ENCODE results near the gene PRDM11.
A peak's percentile ranks its signal among the peaks of the same experiment; 100 is the strongest.
"Not testable (repeated sequence)": the region's sequence is repeated elsewhere in the genome, so short reads cannot be mapped to it uniquely, and the experiment has no call there.

Gene PRDM11

DNA sequence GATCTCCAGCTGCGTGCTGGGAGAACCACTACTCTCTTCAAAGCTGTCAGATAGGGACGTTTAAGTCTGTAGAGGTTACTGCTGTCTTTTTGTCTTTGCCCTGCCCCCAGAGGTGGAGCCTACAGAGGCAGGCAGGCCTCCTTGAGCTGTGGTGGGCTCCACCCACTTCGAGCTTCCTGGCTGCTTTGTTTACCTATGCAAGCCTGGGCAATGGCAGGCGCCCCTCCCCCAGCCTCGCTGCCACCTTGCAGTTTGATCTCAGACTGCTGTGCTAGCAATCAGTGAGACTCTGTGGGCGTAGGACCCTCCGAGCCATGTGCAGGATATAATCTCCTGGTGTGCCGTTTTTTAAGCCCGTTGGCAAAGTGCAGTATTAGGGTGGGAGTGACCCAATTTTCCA, 18.6 kb upstream of the PRDM11 start:
- H3K79me1 ChIP-seq (replicated peaks; ENCODE audit: low read length, poor library complexity, severe bottlenecking); H3K14ac ChIP-seq (ENCODE audit: low read length in 2 of 2); H3K4me1 ChIP-seq (ENCODE audit: control insufficient read depth, insufficient read depth, low read depth, low read length); H2AK5ac ChIP-seq (ENCODE audit: low read length, severe bottlenecking); DNase-seq; H2AFZ ChIP-seq (ENCODE audit: low read depth, low read length); H2BK120ac ChIP-seq (ENCODE audit: low read depth, low read length); H3K9ac ChIP-seq (ENCODE audit: low read length); H3K23ac ChIP-seq (ENCODE audit: low read length in 2 of 2); H4K91ac ChIP-seq (ENCODE audit: low read length); H4K8ac ChIP-seq (ENCODE audit: low read length); H2BK15ac ChIP-seq (ENCODE audit: low read depth, poor library complexity, severe bottlenecking); H2BK5ac ChIP-seq (ENCODE audit: low read depth, low read length, poor library complexity, severe bottlenecking); H3K4me3 ChIP-seq (ENCODE audit: insufficient read depth in 1 of 2, low read depth in 1 of 2, low read length in 2 of 2); H3K18ac ChIP-seq (ENCODE audit: low read depth in 1 of 2, low read length in 2 of 2); H3K27ac ChIP-seq (ENCODE audit: low read length, poor library complexity, severe bottlenecking); H3K36me3 ChIP-seq (ENCODE audit: control insufficient read depth in 1 of 2, insufficient read depth in 2 of 2, low read depth in 1 of 2, low read length in 2 of 2); H3K4me2 ChIP-seq (ENCODE audit: low read length, poor library complexity, severe bottlenecking); H3K4ac ChIP-seq (ENCODE audit: low read depth in 1 of 2, low read length in 2 of 2); H2BK12ac ChIP-seq (ENCODE audit: low read length in 2 of 2): not testable (repeated sequence)
- Histone ChIP-seq H3K27me3 (ENCODE audit: control insufficient read depth in 1 of 2, insufficient read depth in 1 of 2, low read length in 2 of 2) (peaks cover 8 to 28% of the 10 kb centered on the region in 2 experiments), H3K9me3 (ENCODE audit: control insufficient read depth, low read length) (peaks cover 12% of the 10 kb centered on the region)
- WGBS: 88% methylated on average over 8 of the region's 9 CpGs

DNA sequence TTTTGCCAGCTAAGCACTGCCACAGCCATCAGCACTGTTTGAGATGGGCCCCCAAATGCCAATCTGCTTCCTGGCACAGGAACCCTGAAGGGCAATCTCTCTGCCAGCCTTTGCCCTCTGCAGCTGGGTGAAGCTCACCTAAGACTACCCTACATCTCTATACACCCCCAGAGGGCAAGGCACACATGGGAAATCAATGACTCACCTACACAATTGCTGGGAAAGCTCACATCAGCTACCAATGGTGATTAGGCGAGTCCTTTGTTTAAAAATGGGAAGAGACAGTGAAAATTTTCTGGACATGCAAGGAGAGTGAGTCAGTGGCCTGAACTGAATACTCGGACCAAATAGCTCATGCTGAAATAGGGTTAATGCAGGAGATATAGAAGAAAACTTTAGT, 12.6 kb upstream of the PRDM11 start:
- no peak overlapping the region for H3K18ac ChIP-seq (ENCODE audit: low read depth in 1 of 2, low read length in 2 of 2)
- H3K27me3 ChIP-seq (ENCODE audit: control insufficient read depth in 1 of 2, insufficient read depth in 1 of 2, low read length in 2 of 2): peaks cover 31 to 76% of the 10 kb centered on the region in 2 experiments
- 59% methylated on average over 2 of the region's 2 CpGs for WGBS
- no peaks in the 10 kb centered on the region for H3K4me1 ChIP-seq (ENCODE audit: control insufficient read depth, insufficient read depth, low read depth, low read length)
- no peak overlapping the region for H2AK5ac ChIP-seq (ENCODE audit: low read length, severe bottlenecking)
- H2BK12ac ChIP-seq (ENCODE audit: low read length in 2 of 2): no peak overlapping the region
- no peak overlapping the region for H3K4me3 ChIP-seq (ENCODE audit: insufficient read depth in 1 of 2, low read depth in 1 of 2, low read length in 2 of 2)
- H3K36me3 ChIP-seq (ENCODE audit: control insufficient read depth in 1 of 2, insufficient read depth in 2 of 2, low read depth in 1 of 2, low read length in 2 of 2): no peaks in the 10 kb centered on the region
- H3K23ac ChIP-seq (ENCODE audit: low read length in 2 of 2): no peak overlapping the region
- H2BK120ac ChIP-seq (ENCODE audit: low read depth, low read length): no peak overlapping the region
- no peaks in the 10 kb centered on the region for H3K79me1 ChIP-seq (replicated peaks; ENCODE audit: low read length, poor library complexity, severe bottlenecking)
- no peak overlapping the region for H3K4ac ChIP-seq (ENCODE audit: low read depth in 1 of 2, low read length in 2 of 2)
- no peak overlapping the region for H3K4me2 ChIP-seq (ENCODE audit: low read length, poor library complexity, severe bottlenecking)
- H2AFZ ChIP-seq (ENCODE audit: low read depth, low read length): peak overlapping the region; percentile 11
- H3K14ac ChIP-seq (ENCODE audit: low read length in 2 of 2): no peak overlapping the region
- no peak overlapping the region for H4K91ac ChIP-seq (ENCODE audit: low read length)
- no peak overlapping the region for H2BK15ac ChIP-seq (ENCODE audit: low read depth, poor library complexity, severe bottlenecking)
- H3K9me3 ChIP-seq (ENCODE audit: control insufficient read depth, low read length): peaks cover 12% of the 10 kb centered on the region
- no peak overlapping the region for H3K27ac ChIP-seq (ENCODE audit: low read length, poor library complexity, severe bottlenecking)
- H4K8ac ChIP-seq (ENCODE audit: low read length): no peak overlapping the region
- no peak for DNase-seq
- H2BK5ac ChIP-seq (ENCODE audit: low read depth, low read length, poor library complexity, severe bottlenecking): no peak overlapping the region
- H3K9ac ChIP-seq (ENCODE audit: low read length): no peak overlapping the region

GRCh38 chr11:45141171-45141570, 5.3 kb upstream of the PRDM11 start:
- no peak for DNase-seq
- H3K4me3 ChIP-seq (ENCODE audit: insufficient read depth in 1 of 2, low read depth in 1 of 2, low read length in 2 of 2): no peak overlapping the region
- H2AFZ ChIP-seq (ENCODE audit: low read depth, low read length): no peak overlapping the region
- peaks cover 9% of the 10 kb centered on the region for H3K4me1 ChIP-seq (ENCODE audit: control insufficient read depth, insufficient read depth, low read depth, low read length)
- H3K4me2 ChIP-seq (ENCODE audit: low read length, poor library complexity, severe bottlenecking): no peak overlapping the region
- H2BK120ac ChIP-seq (ENCODE audit: low read depth, low read length): no peak overlapping the region
- H2AK5ac ChIP-seq (ENCODE audit: low read length, severe bottlenecking): no peak overlapping the region
- no peak overlapping the region for H4K91ac ChIP-seq (ENCODE audit: low read length)
- no peak overlapping the region for H3K23ac ChIP-seq (ENCODE audit: low read length in 2 of 2)
- H3K4ac ChIP-seq (ENCODE audit: low read depth in 1 of 2, low read length in 2 of 2): no peak overlapping the region
- H2BK5ac ChIP-seq (ENCODE audit: low read depth, low read length, poor library complexity, severe bottlenecking): no peak overlapping the region
- H3K79me1 ChIP-seq (replicated peaks; ENCODE audit: low read length, poor library complexity, severe bottlenecking): no peaks in the 10 kb centered on the region
- H3K36me3 ChIP-seq (ENCODE audit: control insufficient read depth in 1 of 2, insufficient read depth in 2 of 2, low read depth in 1 of 2, low read length in 2 of 2): no peaks in the 10 kb centered on the region
- no peak overlapping the region for H3K9ac ChIP-seq (ENCODE audit: low read length)
- no peak overlapping the region for H4K8ac ChIP-seq (ENCODE audit: low read length)
- 42% methylated on average over 1 of the region's 1 CpG for WGBS
- no peak overlapping the region for H3K27ac ChIP-seq (ENCODE audit: low read length, poor library complexity, severe bottlenecking)
- no peak overlapping the region for H2BK12ac ChIP-seq (ENCODE audit: low read length in 2 of 2)
- H3K9me3 ChIP-seq (ENCODE audit: control insufficient read depth, low read length): no peaks in the 10 kb centered on the region
- H3K27me3 ChIP-seq (ENCODE audit: control insufficient read depth in 1 of 2, insufficient read depth in 1 of 2, low read length in 2 of 2): peaks cover 51 to 67% of the 10 kb centered on the region in 2 experiments
- H3K18ac ChIP-seq (ENCODE audit: low read depth in 1 of 2, low read length in 2 of 2): no peak overlapping the region
- no peak overlapping the region for H2BK15ac ChIP-seq (ENCODE audit: low read depth, poor library complexity, severe bottlenecking)
- no peak overlapping the region for H3K14ac ChIP-seq (ENCODE audit: low read length in 2 of 2)

- H2BK5ac ChIP-seq (ENCODE audit: low read depth, low read length, poor library complexity, severe bottlenecking): no peak overlapping the region
Observed at GRCh38 chr11:45141631-45142030, 4.8 kb upstream of the PRDM11 start.

More at GRCh38 chr11:45141631-45142030, 4.8 kb upstream of the PRDM11 start:
- no peaks in the 10 kb centered on the region for H3K79me1 ChIP-seq (replicated peaks; ENCODE audit: low read length, poor library complexity, severe bottlenecking)
- no peak overlapping the region for H3K4me3 ChIP-seq (ENCODE audit: insufficient read depth in 1 of 2, low read depth in 1 of 2, low read length in 2 of 2)
- H2BK15ac ChIP-seq (ENCODE audit: low read depth, poor library complexity, severe bottlenecking): no peak overlapping the region
- no peak overlapping the region for H2BK120ac ChIP-seq (ENCODE audit: low read depth, low read length)
- no peak overlapping the region for H3K18ac ChIP-seq (ENCODE audit: low read depth in 1 of 2, low read length in 2 of 2)
- H2AK5ac ChIP-seq (ENCODE audit: low read length, severe bottlenecking): no peak overlapping the region
- no peak overlapping the region for H4K91ac ChIP-seq (ENCODE audit: low read length)
- no peaks in the 10 kb centered on the region for H3K9me3 ChIP-seq (ENCODE audit: control insufficient read depth, low read length)
- no peak for DNase-seq
- no peak overlapping the region for H3K4me2 ChIP-seq (ENCODE audit: low read length, poor library complexity, severe bottlenecking)
- no peak overlapping the region for H2BK12ac ChIP-seq (ENCODE audit: low read length in 2 of 2)
- H3K23ac ChIP-seq (ENCODE audit: low read length in 2 of 2): no peak overlapping the region
- no peak overlapping the region for H2AFZ ChIP-seq (ENCODE audit: low read depth, low read length)
- no peak overlapping the region for H3K14ac ChIP-seq (ENCODE audit: low read length in 2 of 2)
- H3K9ac ChIP-seq (ENCODE audit: low read length): no peak overlapping the region
- H3K4ac ChIP-seq (ENCODE audit: low read depth in 1 of 2, low read length in 2 of 2): no peak overlapping the region
- H3K36me3 ChIP-seq (ENCODE audit: control insufficient read depth in 1 of 2, insufficient read depth in 2 of 2, low read depth in 1 of 2, low read length in 2 of 2): no peaks in the 10 kb centered on the region
- WGBS: 92% methylated on average over 2 of the region's 2 CpGs
- H3K4me1 ChIP-seq (ENCODE audit: control insufficient read depth, insufficient read depth, low read depth, low read length): peaks cover 9% of the 10 kb centered on the region
- H3K27ac ChIP-seq (ENCODE audit: low read length, poor library complexity, severe bottlenecking): no peak overlapping the region
- H4K8ac ChIP-seq (ENCODE audit: low read length): no peak overlapping the region
- H3K27me3 ChIP-seq (ENCODE audit: control insufficient read depth in 1 of 2, insufficient read depth in 1 of 2, low read length in 2 of 2): peaks cover 46 to 67% of the 10 kb centered on the region in 2 experiments
